ENCODE data around the gene DPP10.
"Not testable (repeated sequence)": the region's sequence is repeated elsewhere in the genome, so short reads cannot be mapped to it uniquely, and the experiment has no call there.

DPP10 gene

DNA sequence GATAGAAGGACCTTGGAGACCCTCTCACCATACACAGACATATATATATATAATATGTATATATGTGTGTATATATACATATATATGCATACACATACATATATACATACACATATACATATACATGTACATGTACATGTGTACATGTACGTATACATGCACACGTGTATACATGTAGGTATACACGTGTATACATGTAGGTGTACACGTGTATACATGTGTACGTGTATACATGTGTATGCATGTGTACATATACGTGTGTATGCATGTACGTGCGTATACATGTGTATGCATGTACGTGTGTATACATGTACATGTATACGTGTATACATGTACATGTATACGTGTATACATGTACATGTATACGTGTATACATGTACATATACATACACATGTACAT lies 54.5 kb downstream of the DPP10 start:
- DNase-seq (ENCODE audit: low read depth in 2 of 2): no peak
- no peak overlapping the region for H3K4me3 ChIP-seq (replicated peaks in 1 of 2; ENCODE audit: low read depth in 2 of 2, low read length in 2 of 2)
- TF ChIP-seq, protein P1, sequence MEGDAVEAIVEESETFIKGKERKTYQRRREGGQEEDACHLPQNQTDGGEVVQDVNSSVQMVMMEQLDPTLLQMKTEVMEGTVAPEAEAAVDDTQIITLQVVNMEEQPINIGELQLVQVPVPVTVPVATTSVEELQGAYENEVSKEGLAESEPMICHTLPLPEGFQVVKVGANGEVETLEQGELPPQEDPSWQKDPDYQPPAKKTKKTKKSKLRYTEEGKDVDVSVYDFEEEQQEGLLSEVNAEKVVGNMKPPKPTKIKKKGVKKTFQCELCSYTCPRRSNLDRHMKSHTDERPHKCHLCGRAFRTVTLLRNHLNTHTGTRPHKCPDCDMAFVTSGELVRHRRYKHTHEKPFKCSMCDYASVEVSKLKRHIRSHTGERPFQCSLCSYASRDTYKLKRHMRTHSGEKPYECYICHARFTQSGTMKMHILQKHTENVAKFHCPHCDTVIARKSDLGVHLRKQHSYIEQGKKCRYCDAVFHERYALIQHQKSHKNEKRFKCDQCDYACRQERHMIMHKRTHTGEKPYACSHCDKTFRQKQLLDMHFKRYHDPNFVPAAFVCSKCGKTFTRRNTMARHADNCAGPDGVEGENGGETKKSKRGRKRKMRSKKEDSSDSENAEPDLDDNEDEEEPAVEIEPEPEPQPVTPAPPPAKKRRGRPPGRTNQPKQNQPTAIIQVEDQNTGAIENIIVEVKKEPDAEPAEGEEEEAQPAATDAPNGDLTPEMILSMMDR (IDR thresholded peaks at IDR 0.05; ENCODE audit: low read depth, low read length): no peak

DNA sequence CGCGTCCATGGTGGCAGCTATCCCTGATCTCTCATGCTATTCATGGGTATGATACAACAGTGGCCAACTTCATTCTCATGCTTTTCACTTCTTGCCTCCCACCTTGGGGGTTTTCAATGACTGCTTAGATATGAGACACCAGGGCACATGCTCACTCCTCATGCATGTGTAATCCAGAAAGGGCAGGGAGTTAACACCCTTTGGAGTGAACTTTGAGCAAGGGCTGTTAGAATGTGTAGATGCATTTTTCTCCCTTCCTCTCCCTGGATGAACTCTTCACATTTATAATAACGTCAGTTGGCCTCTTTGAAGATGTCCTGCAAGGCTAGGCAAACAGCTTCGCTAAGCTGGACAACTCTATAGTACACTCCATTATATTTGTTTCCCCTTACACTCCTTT lies 56.7 kb downstream of the DPP10 start:
- H3K4me3 ChIP-seq (replicated peaks in 1 of 2; ENCODE audit: low read depth in 2 of 2, low read length in 2 of 2): no peak overlapping the region
- TF ChIP-seq, protein P1 (IDR thresholded peaks at IDR 0.05; ENCODE audit: low read depth, low read length): no peak
- no peak for DNase-seq (ENCODE audit: low read depth in 2 of 2)

DNA sequence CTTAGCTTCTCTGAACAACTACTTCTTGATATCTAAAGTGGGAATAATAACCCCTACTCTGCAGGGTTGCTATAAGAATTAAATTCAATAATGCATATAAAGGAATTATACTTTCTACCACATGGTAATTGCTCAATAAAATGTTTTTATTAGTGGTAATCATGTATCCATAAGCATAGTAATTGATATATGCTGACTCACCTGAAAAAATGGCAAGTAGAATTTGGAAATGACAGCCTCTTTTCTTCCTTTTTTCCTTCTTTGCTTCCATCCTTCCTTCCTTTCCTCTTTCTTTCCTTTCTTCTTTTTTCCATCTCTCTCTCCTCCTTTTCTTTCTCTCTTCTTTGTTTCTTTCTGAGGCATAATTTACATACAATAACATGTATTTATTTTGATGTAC lies 65.3 kb downstream of the DPP10 start:
- no peak for DNase-seq (ENCODE audit: low read depth in 2 of 2)
- H3K4me3 ChIP-seq (replicated peaks in 1 of 2; ENCODE audit: low read depth in 2 of 2, low read length in 2 of 2): no peak overlapping the region
- TF ChIP-seq, protein P1 (IDR thresholded peaks at IDR 0.05; ENCODE audit: low read depth, low read length): no peak

GRCh38 chr2:114515882-114516281 lies 73.4 kb downstream of the DPP10 start:
- H3K4me3 ChIP-seq (replicated peaks in 1 of 2; ENCODE audit: low read depth in 2 of 2, low read length in 2 of 2): no peak overlapping the region
- no peak for DNase-seq (ENCODE audit: low read depth in 2 of 2)
- TF ChIP-seq, protein P1 (IDR thresholded peaks at IDR 0.05; ENCODE audit: low read depth, low read length): no peak

GRCh38 chr2:114517580-114517979 lies 75.1 kb downstream of the DPP10 start:
- no peak overlapping the region for H3K4me3 ChIP-seq (replicated peaks in 1 of 2; ENCODE audit: low read depth in 2 of 2, low read length in 2 of 2)
- no peak for DNase-seq (ENCODE audit: low read depth in 2 of 2)
- TF ChIP-seq, protein P1 (IDR thresholded peaks at IDR 0.05; ENCODE audit: low read depth, low read length): no peak

DNA sequence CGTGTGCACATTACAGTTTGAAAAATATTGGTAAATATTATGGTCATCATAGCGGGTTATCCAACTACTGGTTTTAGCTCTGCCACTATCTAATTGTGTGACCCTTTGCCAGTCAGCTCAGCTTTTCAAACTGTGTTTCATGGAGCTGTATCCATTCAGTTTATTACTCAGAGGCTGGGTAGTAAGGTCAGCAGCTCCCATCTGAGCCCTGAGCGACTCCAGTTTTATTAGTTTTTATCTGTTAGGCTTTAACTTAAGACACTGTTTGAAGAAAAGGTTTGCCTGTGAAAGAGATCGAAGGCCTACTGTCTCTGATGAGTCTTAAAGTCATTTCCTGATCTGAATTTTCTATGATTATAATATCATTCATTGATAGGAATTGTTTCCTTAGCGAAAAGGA lies 76.3 kb downstream of the DPP10 start:
- no peak for DNase-seq (ENCODE audit: low read depth in 2 of 2)
- H3K4me3 ChIP-seq (replicated peaks in 1 of 2; ENCODE audit: low read depth in 2 of 2, low read length in 2 of 2): no peak overlapping the region
- TF ChIP-seq, protein P1 (IDR thresholded peaks at IDR 0.05; ENCODE audit: low read depth, low read length): no peak

DNA sequence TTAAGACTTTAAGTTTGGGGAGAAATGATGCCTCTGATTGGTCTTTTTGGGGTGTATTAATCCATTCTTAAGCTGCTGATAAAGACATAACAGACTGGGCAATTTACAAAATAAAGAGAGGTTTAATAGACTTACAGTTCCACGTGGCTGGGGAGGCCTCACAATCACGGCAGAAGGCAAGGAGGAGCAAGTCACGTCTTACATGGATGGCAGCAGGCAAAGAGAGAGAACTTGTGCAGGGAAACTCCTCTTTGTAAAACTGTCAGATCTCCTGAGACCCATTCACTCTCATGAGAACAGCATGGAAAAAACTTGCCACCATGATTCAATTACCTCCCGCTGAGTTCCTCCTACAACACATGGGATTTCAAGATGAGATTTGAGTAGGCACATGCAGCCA lies 80.2 kb downstream of the DPP10 start:
- not testable (repeated sequence) for DNase-seq (ENCODE audit: low read depth in 2 of 2); H3K4me3 ChIP-seq (replicated peaks in 1 of 2; ENCODE audit: low read depth in 2 of 2, low read length in 2 of 2)

Data from cardiac fibroblast (primary cell).